GM12864 (cell line): Measurements from ENCODE around the gene LMNB1.
"Not testable (repeated sequence)": the region's sequence is repeated elsewhere in the genome, so short reads cannot be mapped to it uniquely, and the experiment has no call there.

Source experiments
- DNase-seq: peaks from one replicate; pipeline ENCODE4 v3.0.0-alpha.2; 2011; ENCODE audit warnings: low read depth
- H3K4me3 ChIP-seq: 2 replicates; pipeline ENCODE4 v1.5.1; 2011; ENCODE audit warnings: mild to moderate bottlenecking, low read depth, low read length, control low read depth
- CTCF ChIP-seq: IDR thresholded peaks from 2 replicates; pipeline ENCODE4 v1.5.1; 2011; ENCODE audit warnings: low read depth, mild to moderate bottlenecking, moderate library complexity, low read length, control low read depth, inconsistent platforms; ENCODE audit errors: missing control alignments

LMNB1 gene

GRCh38 chr5:126776499-126777256, at the start of gene LMNB1:
LMNB1 (plus strand) TSS chr5:126777136; CDS start chr5:126777509, 373 bp downstream.
- DNase-seq: peak; percentile 86
- peak within 1 kb of the TSS; percentile 93 for H3K4me3 ChIP-seq
- TF ChIP-seq CTCF: no peak

- no peak overlapping the region for H3K4me3 ChIP-seq
- no peak for TF ChIP-seq CTCF
- DNase-seq: no peak
Measured at GRCh38 chr5:126732716-126733115, 44.2 kb upstream of the LMNB1 start.

GRCh38 chr5:126734573-126734972, 42.4 kb upstream of the LMNB1 start:
- H3K4me3 ChIP-seq, DNase-seq: not testable (repeated sequence)

GRCh38 chr5:126736141-126736540, 40.8 kb upstream of the LMNB1 start:
- H3K4me3 ChIP-seq: no peak overlapping the region
- no peak for TF ChIP-seq CTCF
- no peak for DNase-seq

GRCh38 chr5:126741361-126741760, 35.6 kb upstream of the LMNB1 start:
- no peak for DNase-seq
- TF ChIP-seq CTCF: no peak
- H3K4me3 ChIP-seq: no peak overlapping the region

GRCh38 chr5:126742425-126742824, 34.5 kb upstream of the LMNB1 start:
- H3K4me3 ChIP-seq: no peak overlapping the region
- no peak for TF ChIP-seq CTCF
- DNase-seq: no peak

GRCh38 chr5:126744836-126745235, 32.1 kb upstream of the LMNB1 start:
- H3K4me3 ChIP-seq: no peak overlapping the region
- TF ChIP-seq CTCF: no peak
- DNase-seq: no peak
